IMR-90 (cell line): ENCODE results near the gene EIF2B5.

Source experiments
- BHLHE40 ChIP-seq: fragments of 150-350 bp; IDR thresholded peaks from 2 replicates; pipeline ENCODE4 v1.6.1; 2016; ENCODE audit warnings: mild to moderate bottlenecking, low read depth, low read length
- CEBPB ChIP-seq: IDR thresholded peaks from 2 replicates; pipeline ENCODE4 v1.6.1; 2012; ENCODE audit warnings: low read depth, low read length, improper control_type of control experiment
- CTCF ChIP-seq: conservative IDR thresholded peaks from 2 replicates; pipeline ENCODE4 v1.5.1; 2012; ENCODE audit warnings: mild to moderate bottlenecking, low read depth, low read length, improper control_type of control experiment
- FOS ChIP-seq: fragments of 150-350 bp; IDR thresholded peaks from 2 replicates; pipeline ENCODE4 v1.6.1; 2016; ENCODE audit warnings: low read depth, low read length
- MAZ ChIP-seq: IDR thresholded peaks from 2 replicates; pipeline ENCODE4 v1.6.1; 2012; ENCODE audit warnings: low read depth, mild to moderate bottlenecking, low read length, improper control_type of control experiment, moderate library complexity, borderline replicate concordance
- MXI1 ChIP-seq: IDR thresholded peaks from 2 replicates; pipeline ENCODE4 v1.6.1; 2012; ENCODE audit warnings: low read depth, mild to moderate bottlenecking, low read length, moderate library complexity, borderline replicate concordance
- NFE2L2 ChIP-seq: fragments of 150-350 bp; IDR thresholded peaks from 2 replicates; pipeline ENCODE4 v1.6.1; 2016; ENCODE audit warnings: low read depth, mild to moderate bottlenecking, low read length
- POLR2A ChIP-seq: IDR thresholded peaks from 2 replicates; pipeline ENCODE4 v1.6.1; 2012; ENCODE audit warnings: mild to moderate bottlenecking, low read depth, low read length
- RAD21 ChIP-seq: IDR thresholded peaks from 2 replicates; pipeline ENCODE4 v1.6.1; 2012; ENCODE audit warnings: low read length, improper control_type of control experiment
- RCOR1 ChIP-seq: IDR thresholded peaks from 2 replicates; pipeline ENCODE4 v1.6.1; 2012; ENCODE audit warnings: mild to moderate bottlenecking, low read length, improper control_type of control experiment; ENCODE audit not compliant: insufficient replicate concordance
- RFX5 ChIP-seq: IDR thresholded peaks from 2 replicates; pipeline ENCODE4 v1.8.0; 2012; ENCODE audit warnings: low read depth, mild to moderate bottlenecking, low read length, moderate library complexity
- SMC3 ChIP-seq: fragments of 150-350 bp; IDR thresholded peaks from 2 replicates; pipeline ENCODE4 v1.6.1; 2016; ENCODE audit warnings: low read depth, mild to moderate bottlenecking, antibody characterized with exemption, low read length, moderate library complexity
- TF ChIP-seq, protein P1 (sequence below): fragments of 150-350 bp; IDR thresholded peaks from 2 replicates; pipeline ENCODE4 v1.6.1; 2017; ENCODE audit warnings: mild to moderate bottlenecking, antibody characterized with exemption, low read length, low read depth

DNA sequence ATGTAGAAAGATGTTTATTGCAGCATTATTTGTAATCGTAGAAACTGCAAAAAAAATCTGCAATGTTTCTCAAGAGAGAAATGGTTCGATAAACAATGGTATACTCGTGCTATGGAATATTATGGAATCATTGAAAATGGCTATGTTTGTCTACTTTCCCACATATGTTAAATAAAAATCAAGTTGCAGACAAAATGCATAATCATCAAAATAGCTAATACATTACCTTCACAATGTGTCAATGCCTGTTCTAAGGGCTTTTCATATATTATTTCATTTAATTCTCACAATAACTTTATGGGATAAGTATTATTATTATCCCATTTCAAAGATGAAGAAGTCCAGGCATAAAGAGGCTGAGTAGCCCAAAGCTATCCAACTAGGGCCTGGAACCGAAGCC is 2.2 kb upstream of the EIF2B5 start:
- TF ChIP-seq CTCF: no peak
- TF ChIP-seq POLR2A: no peak
- TF ChIP-seq MXI1: no peak
- TF ChIP-seq BHLHE40: no peak
- no peak for TF ChIP-seq CEBPB
- no peak for TF ChIP-seq MAZ
- TF ChIP-seq FOS: no peak
- no peak for TF ChIP-seq RAD21
- no peak for TF ChIP-seq SMC3
- TF ChIP-seq RCOR1: no peak
- TF ChIP-seq RFX5: no peak
- TF ChIP-seq NFE2L2: no peak
- TF ChIP-seq, protein P1, sequence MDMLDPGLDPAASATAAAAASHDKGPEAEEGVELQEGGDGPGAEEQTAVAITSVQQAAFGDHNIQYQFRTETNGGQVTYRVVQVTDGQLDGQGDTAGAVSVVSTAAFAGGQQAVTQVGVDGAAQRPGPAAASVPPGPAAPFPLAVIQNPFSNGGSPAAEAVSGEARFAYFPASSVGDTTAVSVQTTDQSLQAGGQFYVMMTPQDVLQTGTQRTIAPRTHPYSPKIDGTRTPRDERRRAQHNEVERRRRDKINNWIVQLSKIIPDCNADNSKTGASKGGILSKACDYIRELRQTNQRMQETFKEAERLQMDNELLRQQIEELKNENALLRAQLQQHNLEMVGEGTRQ: no peak
